Esophagus (tissue), 2 donors: ENCODE measurements around the gene TCF25. TPM values are rescaled to one million over a fixed set of nuclear protein-coding genes. Genes with fewer than 3 reads are reported as not detected.

Experiments
- H3K27ac ChIP-seq, 2 donors: one replicate each; pipeline ENCODE4 v1.5.1; 2013; ENCODE audit warnings: low read depth in 2 of 2, mild to moderate bottlenecking in 2 of 2, inconsistent platforms in 1 of 2, low read length in 1 of 2, moderate library complexity in 1 of 2
- H3K27me3 ChIP-seq, 2 donors: one replicate each; pipeline ENCODE4 v1.6.1; 2013; ENCODE audit warnings: low read length in 2 of 2, control low read depth in 1 of 2, mild to moderate bottlenecking in 1 of 2; ENCODE audit not compliant: insufficient read depth in 2 of 2, control insufficient read depth in 1 of 2
- H3K36me3 ChIP-seq, 2 donors: one replicate each; pipeline ENCODE4 v1.6.1; 2013; ENCODE audit warnings: low read length in 1 of 2; ENCODE audit not compliant: control insufficient read depth in 2 of 2, insufficient read depth in 2 of 2
- H3K4me1 ChIP-seq, 2 donors: one replicate each; pipeline ENCODE4 v1.6.1; 2013; ENCODE audit warnings: low read length in 1 of 2; ENCODE audit not compliant: control insufficient read depth in 2 of 2, insufficient read depth in 2 of 2
- H3K4me3 ChIP-seq, 2 donors: one replicate each; pipeline ENCODE4 v1.5.1; 2013; ENCODE audit warnings: low read length in 2 of 2, mild to moderate bottlenecking in 2 of 2, low read depth in 1 of 2, moderate library complexity in 1 of 2
- H3K9me3 ChIP-seq, 2 donors: one replicate each; pipeline ENCODE4 v1.6.1; 2013; ENCODE audit warnings: mild to moderate bottlenecking in 2 of 2, low read depth in 1 of 2, low read length in 1 of 2, moderate library complexity in 1 of 2; ENCODE audit not compliant: control insufficient read depth in 2 of 2, insufficient read depth in 1 of 2
- WGBS, 2 donors: extraction: QIAGEN DNeasy Blood & Tissue Kit; methylation state at CpG; one replicate each; pipeline ENCODE4 v1.1.7; 2013; 5-methylcytosine and 5-hydroxymethylcytosine counted together
- polyA plus RNA-seq, 2 donors: library from polyadenylated mRNA; stranded (reverse); fragments of 200-250 nt; gene quantifications; one replicate each; pipeline ENCODE4 v1.2.3, GENCODE V29; 2013
- donor health status: healthy with polysubstance abuse.
- donor health status: Bipolar disorder and iron deficiency.

Gene TCF25
- polyA plus RNA-seq, 2 donors = 76.3 to 83.2 TPM

- Histone ChIP-seq H3K36me3 (peaks cover 15 to 61% of the 10 kb centered on the region in 2 donors), H3K9me3 (no peaks in the 10 kb centered on the region), H3K27ac (no peak overlapping the region), H3K4me3 (no peak overlapping the region), H3K27me3 (no peaks in the 10 kb centered on the region), H3K4me1 (peaks cover 0 to 5% of the 10 kb centered on the region in 2 donors)
- WGBS, 2 donors = 93 to 94% methylated on average over 18 of the region's 18 CpGs
These were observed 18.8 kb downstream of the TCF25 start for GRCh38 chr16:89892055-89892630.

- Histone ChIP-seq H3K36me3 (peaks cover 12 to 60% of the 10 kb centered on the region in 2 donors), H3K4me3 (no peak overlapping the region), H3K27ac (no peak overlapping the region), H3K9me3 (no peaks in the 10 kb centered on the region), H3K27me3 (no peaks in the 10 kb centered on the region), H3K4me1 (peaks cover 0 to 5% of the 10 kb centered on the region in 2 donors)
- WGBS, 2 donors = 95 to 98% methylated on average over 9 of the region's 9 CpGs
These were observed 19.2 kb downstream of the TCF25 start for GRCh38 chr16:89892635-89893034.

DNA sequence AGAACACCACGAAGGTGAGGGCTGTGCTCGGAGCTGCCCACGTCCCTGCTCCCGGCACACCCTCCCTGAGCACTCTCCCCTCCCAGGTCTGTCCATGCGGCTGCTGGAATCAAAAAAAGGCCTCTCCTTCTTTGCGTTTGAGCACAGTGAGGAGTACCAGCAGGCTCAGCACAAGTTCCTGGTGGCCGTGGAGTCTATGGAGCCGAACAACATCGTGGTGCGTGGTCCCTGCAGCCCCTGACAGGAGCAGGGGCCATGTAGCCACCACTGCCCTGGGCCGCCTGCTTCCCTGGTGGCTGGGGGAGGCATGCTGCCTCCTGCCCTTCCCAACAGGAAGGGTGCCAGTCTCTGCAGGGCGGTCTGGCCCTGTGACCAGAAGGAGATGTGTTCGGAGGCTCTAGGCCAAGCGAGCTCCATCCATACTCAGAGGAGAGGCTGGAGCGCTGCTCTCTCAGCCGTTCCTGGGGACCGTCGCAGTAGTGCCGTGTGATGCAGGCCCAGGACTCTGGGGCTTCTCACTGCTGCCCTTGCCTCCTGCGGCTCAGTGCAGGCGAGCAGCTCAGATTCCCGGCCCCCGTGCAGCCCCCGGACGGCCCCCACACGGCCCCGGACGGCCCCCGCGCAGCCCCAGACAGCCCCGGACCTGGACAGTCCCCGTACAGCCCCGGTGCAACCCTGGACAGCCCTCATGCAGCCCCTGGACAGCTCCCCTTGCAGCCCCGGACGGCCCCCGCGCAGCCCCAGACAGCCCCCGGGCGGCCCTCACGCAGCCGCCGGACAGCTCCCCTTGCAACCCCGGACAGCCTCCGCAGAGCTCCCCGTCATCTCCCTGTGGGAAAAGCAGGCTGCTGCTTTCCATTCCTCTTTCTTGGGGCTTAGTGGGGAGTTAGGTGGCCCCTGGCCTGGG lies 20.5 kb downstream of the TCF25 start:
- Histone ChIP-seq H3K36me3 (peaks cover 13 to 65% of the 10 kb centered on the region in 2 donors), H3K27ac (no peak overlapping the region), H3K27me3 (no peaks in the 10 kb centered on the region), H3K9me3 (no peaks in the 10 kb centered on the region), H3K4me3 (no peak overlapping the region), H3K4me1 (peaks cover 0 to 5% of the 10 kb centered on the region in 2 donors)
- WGBS, 2 donors = 94 to 96% methylated on average over 45 of the region's 45 CpGs

- Histone ChIP-seq H3K4me3 (no peak overlapping the region), H3K36me3 (peaks cover 25 to 73% of the 10 kb centered on the region in 2 donors), H3K27ac (no peak overlapping the region), H3K4me1 (peaks cover 0 to 5% of the 10 kb centered on the region in 2 donors), H3K9me3 (no peaks in the 10 kb centered on the region), H3K27me3 (no peaks in the 10 kb centered on the region)
- WGBS, 2 donors = 91 to 92% methylated on average over 26 of the region's 26 CpGs
These were observed 22.3 kb downstream of the TCF25 start for GRCh38 chr16:89895482-89896250.

DNA sequence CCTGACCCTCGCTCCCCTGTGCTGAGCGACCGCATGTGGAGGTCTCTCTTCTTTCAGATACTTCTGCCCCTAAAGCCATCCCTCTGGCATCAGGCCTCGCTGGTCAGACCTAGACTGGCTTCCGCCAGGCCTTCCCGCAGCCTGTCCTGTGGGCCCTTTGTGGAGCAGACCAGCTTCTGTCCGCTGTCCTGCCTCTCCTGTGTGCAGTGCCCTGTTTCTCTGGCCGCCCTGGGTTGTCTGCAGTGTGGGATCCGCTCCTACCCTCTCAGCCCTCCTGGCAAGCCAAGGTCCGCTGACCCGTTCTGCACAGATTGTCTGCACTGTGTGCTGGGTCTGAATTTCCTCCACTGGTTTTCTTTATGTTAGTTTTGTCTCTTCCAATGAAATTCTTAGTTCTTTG lies 23.8 kb downstream of the TCF25 start:
- WGBS, 2 donors = 96 to 97% methylated on average over 11 of the region's 11 CpGs
- Histone ChIP-seq H3K27ac (no peak overlapping the region), H3K4me1 (no peaks in the 10 kb centered on the region), H3K9me3 (no peaks in the 10 kb centered on the region), H3K27me3 (no peaks in the 10 kb centered on the region), H3K4me3 (no peak overlapping the region), H3K36me3 (peaks cover 24 to 64% of the 10 kb centered on the region in 2 donors)

DNA sequence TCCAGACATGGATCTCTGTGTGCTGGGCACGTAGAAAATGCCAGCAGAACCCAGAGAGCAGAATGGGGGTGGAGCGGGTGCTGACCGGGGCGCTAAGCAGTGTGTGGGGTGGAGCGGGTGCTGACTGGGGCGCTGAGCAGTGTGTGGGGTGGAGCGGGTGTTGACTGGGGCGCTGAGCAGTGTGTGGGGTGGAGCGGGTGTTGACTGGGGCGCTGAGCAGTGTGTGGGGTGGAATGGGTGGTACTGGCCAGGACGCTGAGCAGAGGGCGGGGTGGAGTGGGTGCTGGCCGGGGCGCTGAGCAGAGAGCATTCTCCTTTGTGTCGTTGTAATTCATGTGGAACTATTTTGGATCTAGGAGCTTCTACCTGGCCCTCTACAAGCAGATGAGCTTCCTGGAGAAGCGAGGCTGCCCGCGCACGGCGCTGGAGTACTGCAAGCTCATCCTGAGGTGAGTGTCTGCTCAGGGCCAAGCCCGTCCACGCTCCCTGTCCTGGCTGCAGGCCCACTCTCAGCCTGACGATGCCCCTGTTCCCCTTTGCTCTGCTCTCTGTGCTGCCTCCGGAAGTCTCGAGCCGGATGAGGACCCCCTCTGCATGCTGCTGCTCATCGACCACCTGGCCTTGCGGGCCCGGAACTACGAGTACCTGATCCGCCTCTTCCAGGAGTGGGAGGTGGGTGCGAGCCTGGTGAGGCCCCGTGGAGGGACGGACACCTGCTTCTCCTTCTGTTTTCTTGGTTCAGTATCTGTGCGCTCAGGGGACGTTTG lies 25.0 kb downstream of the TCF25 start:
- WGBS, 2 donors = 92 to 94% methylated on average over 36 of the region's 36 CpGs
- H3K36me3 ChIP-seq = peaks cover 23 to 58% of the 10 kb centered on the region in 2 donors

GRCh38 chr16:89899879-89900481 lies 26.6 kb downstream of the TCF25 start:
- Histone ChIP-seq H3K4me1 (no peaks in the 10 kb centered on the region), H3K9me3 (no peaks in the 10 kb centered on the region), H3K27ac (no peak overlapping the region), H3K36me3 (peaks cover 23 to 60% of the 10 kb centered on the region in 2 donors), H3K4me3 (no peak overlapping the region), H3K27me3 (no peaks in the 10 kb centered on the region)
- WGBS, 2 donors = 92 to 94% methylated on average over 20 of the region's 20 CpGs

More for the DNA sequence above, 25.0 kb downstream of the TCF25 start:
- no peaks in the 10 kb centered on the region for H3K9me3 ChIP-seq
- no peak overlapping the region for H3K4me3 ChIP-seq
- peak overlapping the region in 1 of 2 donors; percentile 40 for H3K27ac ChIP-seq
- H3K4me1 ChIP-seq = no peaks in the 10 kb centered on the region
- no peaks in the 10 kb centered on the region for H3K27me3 ChIP-seq

DNA sequence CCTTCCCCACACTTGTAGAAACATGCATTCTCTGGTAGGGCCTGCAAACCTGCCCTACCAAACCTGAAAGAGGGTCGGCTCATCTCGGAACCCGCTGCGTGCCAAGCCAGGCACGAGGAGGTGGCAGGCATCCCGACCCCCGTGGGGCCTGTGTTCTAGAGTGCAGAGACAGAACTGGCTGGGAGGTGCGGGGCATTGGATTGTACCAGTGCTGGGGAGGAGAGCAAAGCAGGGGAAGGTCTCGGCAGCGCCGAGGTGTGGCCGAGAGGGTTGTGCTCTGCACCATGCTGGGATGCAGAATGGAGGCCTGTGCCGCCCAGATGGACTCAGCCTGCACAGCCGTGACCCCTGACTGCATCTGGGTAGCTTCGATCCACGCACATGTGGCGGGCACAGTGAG lies 27.5 kb downstream of the TCF25 start:
- Histone ChIP-seq H3K36me3 (peaks cover 23 to 62% of the 10 kb centered on the region in 2 donors), H3K27ac (no peak overlapping the region), H3K4me3 (no peak overlapping the region), H3K9me3 (no peaks in the 10 kb centered on the region), H3K27me3 (no peaks in the 10 kb centered on the region), H3K4me1 (no peaks in the 10 kb centered on the region)
- 91 to 92% methylated on average over 16 to 17 of the region's 17 CpGs for WGBS, 2 donors
